Neural cell (in vitro differentiated cells): Measurements from ENCODE around the gene MRPS27.

Experiments
- CTCF ChIP-seq: fragments of 450-650 bp; IDR thresholded peaks from 2 replicates; pipeline ENCODE4 v1.5.1; 2014; ENCODE audit warnings: antibody characterized with exemption, mild to moderate bottlenecking, moderate library complexity; ENCODE audit not compliant: poor library complexity, severe bottlenecking
- EZH2 ChIP-seq: fragments of 200-600, 300-800 bp; shearing (Covaris generic), sonication (generic); IDR thresholded peaks from 2 replicates; pipeline ENCODE4 v1.6.1; 2014; ENCODE audit warnings: antibody characterized with exemption, low read length, borderline replicate concordance, mild to moderate bottlenecking; ENCODE audit not compliant: insufficient read depth, poor library complexity, severe bottlenecking
- MXI1 ChIP-seq: fragments of 450-650 bp; conservative IDR thresholded peaks from 2 replicates; pipeline ENCODE4 v1.6.1; 2014; ENCODE audit warnings: antibody characterized with exemption, mild to moderate bottlenecking; ENCODE audit not compliant: poor library complexity, severe bottlenecking
- POLR2AphosphoS5 ChIP-seq: IDR thresholded peaks from 2 replicates; pipeline ENCODE4 v1.6.1; 2012
- RAD21 ChIP-seq: fragments of 450-650 bp; conservative IDR thresholded peaks from 2 replicates; pipeline ENCODE4 v1.6.1; 2014; ENCODE audit warnings: antibody characterized with exemption, mild to moderate bottlenecking, moderate library complexity
- REST ChIP-seq: IDR thresholded peaks from 2 replicates; pipeline ENCODE4 v1.6.1; 2012; ENCODE audit warnings: borderline replicate concordance
- SMC3 ChIP-seq: fragments of 450-650 bp; conservative IDR thresholded peaks from 2 replicates; pipeline ENCODE4 v1.6.1; 2014; ENCODE audit warnings: antibody characterized with exemption, mild to moderate bottlenecking, moderate library complexity; ENCODE audit not compliant: poor library complexity
- TAF1 ChIP-seq: IDR thresholded peaks from 2 replicates; pipeline ENCODE4 v1.6.1; 2012; ENCODE audit warnings: low read depth

GRCh38 chr5:72326306-72326649, 6.2 kb upstream of the MRPS27 start:
- TF ChIP-seq CTCF: no peak
- no peak for TF ChIP-seq MXI1
- no peak for TF ChIP-seq EZH2
- TF ChIP-seq SMC3: no peak
- no peak for TF ChIP-seq RAD21
- TF ChIP-seq REST: no peak
- TF ChIP-seq TAF1: no peak
- no peak for TF ChIP-seq POLR2AphosphoS5
